H1 (cell line): ENCODE measurements around the gene ZFAND6. TPM values are rescaled to one million over a fixed set of nuclear protein-coding genes. Genes with fewer than 3 reads are reported as not detected.

ENCODE experiments used
- CTCF ChIA-PET: fragments of 300-600 bp; sonication (Branson Sonifier 250); formaldehyde crosslinking; loops from one replicate; lab custom pipeline; 2021; ENCODE audit not compliant: partially characterized antibody; lab: Charles Lee
- POLR2A ChIA-PET: fragments of 300-600 bp; sonication (Branson Sonifier 250); formaldehyde crosslinking; loops from one replicate; lab custom pipeline; 2021; ENCODE audit warnings: inconsistent platforms; ENCODE audit not compliant: partially characterized antibody; lab: Charles Lee
- DNase-seq, 2 experiments: peaks; one replicate each; pipeline versions ENCODE4 v3.0.0 to v3.0.0-alpha.2; 2010 to 2022; ENCODE audit warnings: low spot score in 2 of 2, low read depth in 1 of 2, mixed read lengths in 1 of 2
- FAIRE-seq: peaks from 2 replicates; lab custom pipeline; 2011; peaks lifted over from hg19 to GRCh38; lab: Jason Lieb, UNC
- H2AFZ ChIP-seq: 2 replicates; pipeline ENCODE4 v1.8.1; 2012; ENCODE audit warnings: low read length, inconsistent platforms
- H2AK5ac ChIP-seq: 2 replicates; pipeline ENCODE4 v1.6.1; 2013; ENCODE audit warnings: low read depth, low read length
- H2BK120ac ChIP-seq: replicated peaks from 2 replicates; pipeline ENCODE3; 2013; ENCODE audit warnings: low read depth, low read length, inconsistent platforms
- H2BK12ac ChIP-seq: 2 replicates; pipeline ENCODE4 v1.6.1; 2013; ENCODE audit warnings: low read depth, low read length
- H2BK15ac ChIP-seq: 2 replicates; pipeline ENCODE4 v1.6.1; 2013; ENCODE audit warnings: low read length
- H2BK20ac ChIP-seq: 2 replicates; pipeline ENCODE4 v1.6.1; 2013; ENCODE audit warnings: low read length
- H2BK5ac ChIP-seq: 2 replicates; pipeline ENCODE4 v1.6.1; 2013; ENCODE audit warnings: low read depth, low read length
- H3K14ac ChIP-seq: 2 replicates; pipeline ENCODE4 v1.6.1; 2013; ENCODE audit warnings: inconsistent platforms; ENCODE audit not compliant: insufficient read length
- H3K18ac ChIP-seq: 2 replicates; pipeline ENCODE4 v1.6.1; 2013; ENCODE audit warnings: low read length; ENCODE audit errors: extremely low read depth
- H3K23ac ChIP-seq: 2 replicates; pipeline ENCODE4 v1.6.1; 2013; ENCODE audit warnings: inconsistent platforms; ENCODE audit not compliant: insufficient read length
- H3K23me2 ChIP-seq: 2 replicates; pipeline ENCODE4 v1.6.1; 2013; ENCODE audit warnings: low read depth, low read length
- H3K27ac ChIP-seq: 2 replicates; pipeline ENCODE4 v1.6.1; 2011; ENCODE audit warnings: low read depth, low read length, inconsistent platforms
- H3K27me3 ChIP-seq, 4 experiments: replicated peaks in 1 of 4; 1 replicate in 1 of 4; 2 replicates in 3 of 4; pipeline versions ENCODE4 v1.6.1 to v1.8.1; 2011 to 2013; ENCODE audit warnings: low read length in 3 of 4, mild to moderate bottlenecking in 3 of 4, inconsistent platforms in 2 of 4, mixed read lengths in 2 of 4, moderate library complexity in 1 of 4; ENCODE audit not compliant: control insufficient read depth in 3 of 4, insufficient read depth in 3 of 4; ENCODE audit errors: extremely low read depth in 1 of 4
- H3K36me3 ChIP-seq, 4 experiments: 2 replicates each; pipeline versions ENCODE4 v1.6.1 to v1.8.1; 2011 to 2013; ENCODE audit warnings: mild to moderate bottlenecking in 4 of 4, low read length in 3 of 4, moderate library complexity in 2 of 4, control low read depth in 1 of 4, inconsistent platforms in 1 of 4; ENCODE audit not compliant: insufficient read depth in 4 of 4, control insufficient read depth in 2 of 4
- H3K4ac ChIP-seq: replicated peaks from 2 replicates; pipeline ENCODE3; 2013; ENCODE audit warnings: low read length, low read depth, mixed read lengths, inconsistent platforms; ENCODE audit not compliant: insufficient read length
- H3K4me1 ChIP-seq, 4 experiments: replicated peaks in 1 of 4; 1 replicate in 1 of 4; 2 replicates in 3 of 4; pipeline versions ENCODE4 v1.6.1 to v1.8.1; 2011 to 2013; ENCODE audit warnings: low read length in 3 of 4, inconsistent platforms in 2 of 4, mixed read lengths in 1 of 4; ENCODE audit not compliant: insufficient read depth in 4 of 4, control insufficient read depth in 3 of 4
- H3K4me2 ChIP-seq, 2 experiments: 2 replicates each; pipeline versions ENCODE4 v1.6.1 to v1.8.1; 2011 to 2013; ENCODE audit warnings: low read depth in 2 of 2, low read length in 2 of 2, control low read depth in 1 of 2, inconsistent platforms in 1 of 2, mild to moderate bottlenecking in 1 of 2; ENCODE audit not compliant: insufficient read depth in 1 of 2
- H3K4me3 ChIP-seq, 4 experiments: fragments of 200-600, 300-600 bp in 1 of 4; sonication (generic), shearing (Covaris generic), sonication (Bioruptor Twin) in 1 of 4; 2 replicates each; pipeline versions ENCODE4 v1.5.1 to v1.8.1; 2011 to 2016; ENCODE audit warnings: low read length in 4 of 4, low read depth in 3 of 4, control low read depth in 2 of 4, inconsistent platforms in 2 of 4, mild to moderate bottlenecking in 2 of 4, mixed read lengths in 1 of 4, moderate library complexity in 1 of 4; ENCODE audit not compliant: insufficient read depth in 2 of 4; ENCODE audit errors: extremely low read depth in 1 of 4
- H3K56ac ChIP-seq: replicated peaks from 2 replicates; pipeline ENCODE3; 2013; ENCODE audit warnings: low read depth, mild to moderate bottlenecking, mixed read lengths, low read length, inconsistent platforms; ENCODE audit not compliant: insufficient read length
- H3K79me1 ChIP-seq: 2 replicates; pipeline ENCODE4 v1.6.1; 2013; ENCODE audit warnings: low read depth, low read length, control low read depth
- H3K79me2 ChIP-seq, 2 experiments: 2 replicates each; pipeline versions ENCODE4 v1.6.1 to v1.8.1; 2012 to 2013; ENCODE audit warnings: low read length in 2 of 2, mild to moderate bottlenecking in 2 of 2, inconsistent platforms in 1 of 2; ENCODE audit not compliant: insufficient read depth in 2 of 2, control insufficient read depth in 1 of 2
- H3K9ac ChIP-seq, 4 experiments: replicated peaks in 1 of 4; 1 replicate in 1 of 4; 2 replicates in 3 of 4; pipeline versions ENCODE4 v1.6.1 to v1.8.1; 2011 to 2013; ENCODE audit warnings: low read depth in 3 of 4, low read length in 3 of 4, control low read depth in 2 of 4, mild to moderate bottlenecking in 2 of 4, moderate library complexity in 2 of 4, inconsistent platforms in 1 of 4; ENCODE audit errors: extremely low read depth in 1 of 4
- H3K9me3 ChIP-seq, 2 experiments: 2 replicates each; pipeline versions ENCODE4 v1.6.1 to v1.8.1; 2012 to 2013; ENCODE audit warnings: mild to moderate bottlenecking in 2 of 2, moderate library complexity in 2 of 2, control low read depth in 1 of 2, inconsistent platforms in 1 of 2, low read depth in 1 of 2, low read length in 1 of 2, mixed read lengths in 1 of 2; ENCODE audit not compliant: insufficient read depth in 2 of 2
- H4K20me1 ChIP-seq, 2 experiments: replicated peaks in 1 of 2; 2 replicates each; pipeline versions ENCODE3 to v1.8.1; 2011 to 2013; ENCODE audit warnings: inconsistent platforms in 2 of 2, low read length in 2 of 2, mild to moderate bottlenecking in 1 of 2; ENCODE audit not compliant: insufficient read depth in 2 of 2, control insufficient read depth in 1 of 2
- H4K5ac ChIP-seq: 2 replicates; pipeline ENCODE4 v1.6.1; 2013; ENCODE audit warnings: low read length, low read depth, mixed read lengths, inconsistent platforms; ENCODE audit not compliant: insufficient read length
- H4K8ac ChIP-seq: 2 replicates; pipeline ENCODE4 v1.8.0; 2013; ENCODE audit warnings: mild to moderate bottlenecking, moderate library complexity, low read length, inconsistent platforms; ENCODE audit not compliant: insufficient read depth; ENCODE audit errors: extremely low read depth
- H4K91ac ChIP-seq: replicated peaks from 2 replicates; pipeline ENCODE3; 2013; ENCODE audit warnings: low read length, mixed read lengths, inconsistent platforms; ENCODE audit not compliant: insufficient read length
- CBX5 ChIP-seq: fragments of 300-800, 300-1000 bp; sonication (generic); IDR thresholded peaks from 2 replicates; pipeline ENCODE4 v1.7.1; 2016; ENCODE audit warnings: antibody characterized with exemption, low read length, low read depth
- CTBP2 ChIP-seq: IDR thresholded peaks from 2 replicates; pipeline ENCODE4 v1.7.0; 2011; ENCODE audit warnings: borderline replicate concordance, mild to moderate bottlenecking, moderate library complexity, mixed read lengths, low read length; ENCODE audit not compliant: insufficient read depth, insufficient read length
- EGR1 ChIP-seq: IDR thresholded peaks from 2 replicates; pipeline ENCODE4 v1.6.1; 2011; ENCODE audit warnings: low read depth, low read length, borderline replicate concordance
- RNF2 ChIP-seq: fragments of 200-900, 300-1000 bp; sonication (generic); IDR thresholded peaks from 2 replicates; pipeline ENCODE4 v1.7.1; 2016; ENCODE audit warnings: borderline replicate concordance, low read depth, mild to moderate bottlenecking, antibody characterized with exemption, low read length; ENCODE audit not compliant: poor library complexity, severe bottlenecking; ENCODE audit errors: missing control alignments
- SP1 ChIP-seq: IDR thresholded peaks from 2 replicates; pipeline ENCODE4 v1.6.1; 2011; ENCODE audit warnings: low read depth, low read length
- WGBS, 2 experiments: shearing (Covaris generic) in 1 of 2; methylation state at CpG; one replicate each; pipeline versions ENCODE4 v1.1.6 to v1.1.7; 2013 to 2015; ENCODE audit warnings: low lambda C conversion rate in 2 of 2, mixed read lengths in 2 of 2, inconsistent platforms in 1 of 2, low coverage in 1 of 2, missing lambda C conversion rate in 1 of 2; ENCODE audit not compliant: insufficient replicate concordance in 2 of 2, insufficient coverage in 1 of 2, insufficient read length in 1 of 2; ENCODE audit errors: extremely low coverage in 1 of 2, missing lambda C conversion rate in 1 of 2; 5-methylcytosine and 5-hydroxymethylcytosine counted together
- polyA plus RNA-seq, 7 experiments: library from polyadenylated mRNA; depleted of rRNA in 3 of 7; stranded (reverse) in 5 of 7; unstranded in 2 of 7; fragments of >200 nt in 5 of 7; fragments of 200-250 nt in 2 of 7; gene quantifications; 1 replicate in 5 of 7; 2 replicates in 1 of 7; 4 replicates in 1 of 7; pipeline versions ENCODE4 v1.2.1 to v1.2.3, GENCODE V29; 2011 to 2013; ENCODE audit warnings: missing spikeins in 2 of 7, mixed read lengths in 2 of 7
- total RNA-seq: library from RNA; stranded (reverse); fragmentation: NEBNext Ultra II Directional; extraction: Animal tissue kit (Norgen Biotek cat#: 25700); gene quantifications from 2 replicates; pipeline ENCODE4 v1.2.1, GENCODE V29; 2021
- TF ChIP-seq, protein P1 (sequence below): IDR thresholded peaks from 2 replicates; pipeline ENCODE4 v1.6.1; 2011; ENCODE audit warnings: low read depth, mild to moderate bottlenecking, low read length; ENCODE audit not compliant: insufficient read depth

ZFAND6 gene
- total and polyA plus RNA-seq, 2 of the 8 experiments (the other 6 are each of a cell fraction or from before 2014, with no cell fraction given), result 136 to 237 TPM

DNA sequence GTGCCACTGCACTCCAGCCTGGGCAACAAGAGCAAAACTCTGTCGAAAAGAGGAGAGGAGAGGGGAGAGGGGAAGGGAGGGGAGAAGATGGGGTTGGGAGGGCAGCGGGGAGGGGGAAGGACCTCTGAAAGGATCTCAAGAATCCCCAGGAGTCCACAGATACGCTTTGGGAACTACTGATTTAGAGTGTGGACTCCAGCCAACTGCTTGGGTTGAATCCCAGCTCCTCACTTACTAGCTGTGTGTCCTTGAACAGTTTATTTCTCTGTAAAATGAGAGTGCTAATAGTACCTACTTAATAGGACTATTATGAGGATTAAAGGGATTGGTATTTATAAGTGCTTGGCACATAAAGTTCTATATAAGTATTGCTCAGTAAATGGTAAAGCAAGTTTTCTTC lies 48.3 kb downstream of the ZFAND6 start:
- Histone ChIP-seq H4K5ac (no peak overlapping the region), H3K27me3 (no peaks in the 10 kb centered on the region), H3K18ac (no peak overlapping the region), H4K20me1 (peaks cover 2 to 11% of the 10 kb centered on the region in 2 experiments), H3K9ac (no peak overlapping the region), H3K27ac (no peak overlapping the region), H3K23me2 (no peaks in the 10 kb centered on the region; the same call in 1 of the 2 replicates), H2BK120ac (no peak overlapping the region), H2BK15ac (no peak overlapping the region), H3K4me1 (peaks cover 0 to 6% (median 0%) of the 10 kb centered on the region in 4 experiments; a peak in 2 of 7 replicates), H3K14ac (no peak overlapping the region), H4K91ac (no peak overlapping the region), H2BK5ac (no peak overlapping the region), H3K79me2 (peaks cover 0 to 92% of the 10 kb centered on the region in 2 experiments; a peak in 3 of 4 replicates), H2AFZ (no peak overlapping the region), H4K8ac (no peak overlapping the region), H3K4ac (no peak overlapping the region), H3K36me3 (no peaks in the 10 kb centered on the region; a peak in 2 of 8 replicates), H3K4me3 (no peak overlapping the region), H3K23ac (no peak overlapping the region), H3K56ac (no peak overlapping the region), H2AK5ac (no peak overlapping the region), H3K4me2 (no peak overlapping the region), H2BK20ac (no peak overlapping the region), H2BK12ac (no peak overlapping the region), H3K79me1 (no peaks in the 10 kb centered on the region; the same call in 1 of the 2 replicates), H3K9me3 (no peaks in the 10 kb centered on the region)
- ChIA-PET POLR2A (no interaction called here), CTCF (interaction anchor here (1.0 to 4.2 kb wide), 2 partner anchors 18 to 49 kb away, joined by 3 to 20 read pairs; partner anchors contain the start of gene ZFAND6)
- TF ChIP-seq EGR1, result no peak
- no peak for TF ChIP-seq CTBP2
- no peak for TF ChIP-seq CBX5
- TF ChIP-seq SP1, result no peak
- TF ChIP-seq, protein P1, sequence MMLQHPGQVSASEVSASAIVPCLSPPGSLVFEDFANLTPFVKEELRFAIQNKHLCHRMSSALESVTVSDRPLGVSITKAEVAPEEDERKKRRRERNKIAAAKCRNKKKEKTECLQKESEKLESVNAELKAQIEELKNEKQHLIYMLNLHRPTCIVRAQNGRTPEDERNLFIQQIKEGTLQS, result no peak
- no peak for TF ChIP-seq RNF2
- DNase-seq (no peak), FAIRE-seq (no peak)
- WGBS, 2 experiments, result 80% methylated on average over 1 of the region's 3 CpGs; no CpG with 5 or more reads in 1 of the 2 experiments
